ENCODE measurements around the gene RASSF8. TPM values are rescaled to one million over a fixed set of nuclear protein-coding genes. Genes with fewer than 3 reads are reported as not detected.

RASSF8 gene
- total RNA-seq, 1 donor from 2014 or later = 54.6 TPM

GRCh38 chr12:25938581-25938980 lies 19.9 kb upstream of the RASSF8 start:
- Mint-ChIP-seq H3K27me3 (ENCODE audit: low read depth) (no peaks in the 10 kb centered on the region), H3K9me3 (ENCODE audit: low read depth) (peaks cover 8% of the 10 kb centered on the region), H3K4me1 (ENCODE audit: low read depth) (peaks cover 11% of the 10 kb centered on the region), H3K36me3 (ENCODE audit: low read depth) (peaks cover 2% of the 10 kb centered on the region), H3K27ac (ENCODE audit: unreplicated experiment) (no peak overlapping the region), H3K4me3 (ENCODE audit: unreplicated experiment) (no peak overlapping the region)
- no peak for TF ChIP-seq CTCF (IDR thresholded peaks at IDR 0.05)
- DNase-seq (ENCODE audit: low spot score) = no peak

GRCh38 chr12:25939606-25940005 lies 18.9 kb upstream of the RASSF8 start:
- H3K4me1 Mint-ChIP-seq (ENCODE audit: low read depth) = peaks cover 11% of the 10 kb centered on the region
- peaks cover 8% of the 10 kb centered on the region for H3K9me3 Mint-ChIP-seq (ENCODE audit: low read depth)
- DNase-seq (ENCODE audit: low spot score) = no peak
- no peaks in the 10 kb centered on the region for H3K27me3 Mint-ChIP-seq (ENCODE audit: low read depth)
- no peak for TF ChIP-seq CTCF (IDR thresholded peaks at IDR 0.05)
- no peak overlapping the region for H3K27ac Mint-ChIP-seq (ENCODE audit: unreplicated experiment)
- no peak overlapping the region for H3K4me3 Mint-ChIP-seq (ENCODE audit: unreplicated experiment)
- H3K36me3 Mint-ChIP-seq (ENCODE audit: low read depth) = peaks cover 2% of the 10 kb centered on the region

GRCh38 chr12:25940886-25941285 lies 17.6 kb upstream of the RASSF8 start:
- no peak for DNase-seq (ENCODE audit: low spot score)
- no peak for TF ChIP-seq CTCF (IDR thresholded peaks at IDR 0.05)
- H3K27me3 Mint-ChIP-seq (ENCODE audit: low read depth) = no peaks in the 10 kb centered on the region
- peaks cover 5% of the 10 kb centered on the region for H3K4me1 Mint-ChIP-seq (ENCODE audit: low read depth)
- peaks cover 8% of the 10 kb centered on the region for H3K9me3 Mint-ChIP-seq (ENCODE audit: low read depth)
- peaks cover 2% of the 10 kb centered on the region for H3K36me3 Mint-ChIP-seq (ENCODE audit: low read depth)
- H3K27ac Mint-ChIP-seq (ENCODE audit: unreplicated experiment) = no peak overlapping the region
- H3K4me3 Mint-ChIP-seq (ENCODE audit: unreplicated experiment) = no peak overlapping the region

- H3K4me3 Mint-ChIP-seq (ENCODE audit: unreplicated experiment) = no peak overlapping the region
- peaks cover 2% of the 10 kb centered on the region for H3K36me3 Mint-ChIP-seq (ENCODE audit: low read depth)
- no peaks in the 10 kb centered on the region for H3K27me3 Mint-ChIP-seq (ENCODE audit: low read depth)
- no peak for DNase-seq (ENCODE audit: low spot score)
- no peak overlapping the region for H3K27ac Mint-ChIP-seq (ENCODE audit: unreplicated experiment)
- peaks cover 8% of the 10 kb centered on the region for H3K9me3 Mint-ChIP-seq (ENCODE audit: low read depth)
- H3K4me1 Mint-ChIP-seq (ENCODE audit: low read depth) = no peaks in the 10 kb centered on the region
- no peak for TF ChIP-seq CTCF (IDR thresholded peaks at IDR 0.05)
These were observed 15.8 kb upstream of the RASSF8 start for GRCh38 chr12:25942709-25943108.

- Mint-ChIP-seq H3K27me3 (ENCODE audit: low read depth) (no peaks in the 10 kb centered on the region), H3K4me3 (ENCODE audit: unreplicated experiment) (no peak overlapping the region), H3K27ac (ENCODE audit: unreplicated experiment) (no peak overlapping the region), H3K4me1 (ENCODE audit: low read depth) (no peaks in the 10 kb centered on the region), H3K36me3 (ENCODE audit: low read depth) (peaks cover 2% of the 10 kb centered on the region), H3K9me3 (ENCODE audit: low read depth) (peaks cover 8% of the 10 kb centered on the region)
- TF ChIP-seq CTCF (IDR thresholded peaks at IDR 0.05) = no peak
- DNase-seq (ENCODE audit: low spot score) = no peak
These were observed 14.5 kb upstream of the RASSF8 start for GRCh38 chr12:25943940-25944339.

All from chondrocyte (in vitro differentiated cells).